ENCODE data around the gene FAM222B. TPM values are rescaled to one million over a fixed set of nuclear protein-coding genes. Genes with fewer than 3 reads are reported as not detected.

Gene FAM222B
- total and polyA plus RNA-seq, 2 of the 4 experiments (the other 2 are of a cell fraction), result 2.5 to 10.8 TPM

- peak overlapping the region; percentile 96 for H2AK9ac ChIP-seq (replicated peaks; ENCODE audit: low read depth, low read length, poor library complexity)
- ATAC-seq (ENCODE audit: low read depth), result peak; percentile 0; the same call in 1 of the 2 replicates
- in situ Hi-C loops (cut with MboI; ENCODE audit: low sequenced_read_pairs) (no loop called here), intact Hi-C loops (cut with micrococcal nuclease) (no loop called here), dilution Hi-C loops (cut with HindIII; ENCODE audit: low sequenced_read_pairs, unreplicated experiment) (no loop called here)
- H3K27me3 ChIP-seq (ENCODE audit: control insufficient read depth, insufficient read depth, low read length), result no peaks in the 10 kb centered on the region
- H2AK5ac ChIP-seq (ENCODE audit: low read depth, low read length), result peak overlapping the region; percentile 100
- H2BK15ac ChIP-seq (ENCODE audit: low read depth, low read length), result peak overlapping the region; percentile 99
- H2BK5ac ChIP-seq (ENCODE audit: low read depth, low read length, poor library complexity, severe bottlenecking), result peak overlapping the region; percentile 99
- peak overlapping the region; percentile 74 for H3K9ac ChIP-seq (ENCODE audit: low read depth, low read length)
- peaks cover 15% of the 10 kb centered on the region; the same call in 1 of the 2 replicates for H3K9me1 ChIP-seq (ENCODE audit: insufficient read depth, low read length)
- H3K36me3 ChIP-seq (ENCODE audit: control insufficient read depth, insufficient read depth, low read length), result peaks cover 45% of the 10 kb centered on the region
- H3K23ac ChIP-seq (ENCODE audit: low read depth, low read length), result peak overlapping the region; percentile 95
- H3K14ac ChIP-seq (replicated peaks; ENCODE audit: low read depth, low read length), result peak overlapping the region; percentile 89
- peak overlapping the region; percentile 80 for H3K4me3 ChIP-seq (ENCODE audit: insufficient read depth, low read depth, low read length)
- peak overlapping the region; percentile 96 for H4K91ac ChIP-seq (ENCODE audit: insufficient read depth, low read depth, low read length)
- H3K4me2 ChIP-seq (ENCODE audit: low read depth, low read length), result peak overlapping the region; percentile 92
- H3K4ac ChIP-seq (ENCODE audit: low read depth, low read length), result peak overlapping the region; percentile 99
- H3K56ac ChIP-seq (ENCODE audit: extremely low read depth, insufficient read depth, low read length), result peak overlapping the region; percentile 96
- WGBS, 2 experiments (ENCODE audit: extremely low coverage in 2 of 2, insufficient read length in 1 of 2), result 0% methylated on average over 4 of the region's 18 CpGs; no CpG with 5 or more reads in 1 of the 2 experiments
- H3K27ac ChIP-seq (ENCODE audit: insufficient read depth, low read length), result peak overlapping the region; percentile 98
- ChIA-PET CTCF (no interaction called here), POLR2A (ENCODE audit: unreplicated experiment) (interaction anchor here (1.5 kb wide), 1 partner anchor 8 kb away, joined by 6 read pairs; no protein-coding TSS in a partner anchor)
- peaks cover 13% of the 10 kb centered on the region for H3K4me1 ChIP-seq (ENCODE audit: control insufficient read depth, insufficient read depth, low read length)
- H4K5ac ChIP-seq (ENCODE audit: low read depth, low read length), result peak overlapping the region; percentile 97
- BruUV-seq (replicated peaks), result no TSS peak
- H4K8ac ChIP-seq (ENCODE audit: low read depth in 2 of 2, low read length in 2 of 2), result peak overlapping the region; percentile 92 to 94
- peaks cover 12 to 64% of the 10 kb centered on the region in 2 experiments; a peak in 3 of 4 replicates for H3K79me1 ChIP-seq (ENCODE audit: low read depth in 1 of 2, low read length in 2 of 2)
- H3K9me3 ChIP-seq (ENCODE audit: control insufficient read depth, insufficient read depth, low read length), result no peaks in the 10 kb centered on the region
- peak overlapping the region; percentile 96 for H2AFZ ChIP-seq (replicated peaks; ENCODE audit: low read length, poor library complexity)
- no peak for TF ChIP-seq MAFK (IDR thresholded peaks at IDR 0.05; ENCODE audit: low read depth, low read length)
- no peak for TF ChIP-seq USF2 (IDR thresholded peaks at IDR 0.05; ENCODE audit: low read depth, low read length)
- TF ChIP-seq FOS (IDR thresholded peaks at IDR 0.05; ENCODE audit: low read depth, low read length), result no peak
- TF ChIP-seq NFE2L2 (IDR thresholded peaks at IDR 0.05; ENCODE audit: low read depth, low read length), result no peak
- no peak for TF ChIP-seq BHLHE40 (IDR thresholded peaks at IDR 0.05; ENCODE audit: low read depth, low read length)
- no peak for TF ChIP-seq CHD1 (IDR thresholded peaks at IDR 0.05; ENCODE audit: low read depth, low read length)
- no peak for TF ChIP-seq RFX5 (IDR thresholded peaks at IDR 0.05; ENCODE audit: low read depth, low read length)
- no peak for TF ChIP-seq SMC3 (IDR thresholded peaks at IDR 0.05; ENCODE audit: low read depth, low read length)
- no peak for TF ChIP-seq ELK1 (IDR thresholded peaks at IDR 0.05; ENCODE audit: borderline replicate concordance, low read depth, low read length)
- no peak for TF ChIP-seq CTCF (conservative IDR thresholded peaks at IDR 0.05; ENCODE audit: low read depth, low read length)
- no peak for TF ChIP-seq RAD21 (IDR thresholded peaks at IDR 0.05; ENCODE audit: low read length)
- no peak for TF ChIP-seq MAZ (IDR thresholded peaks at IDR 0.05; ENCODE audit: borderline replicate concordance, low read depth, low read length)
- no peak for TF ChIP-seq RCOR1 (IDR thresholded peaks at IDR 0.05; ENCODE audit: insufficient replicate concordance, low read length)
- no peak for TF ChIP-seq CEBPB (IDR thresholded peaks at IDR 0.05; ENCODE audit: low read depth, low read length)
- DNase-seq, result no peak
- H3K18ac ChIP-seq (ENCODE audit: low read depth, low read length), result peak overlapping the region; percentile 98
- peaks cover 51% of the 10 kb centered on the region for H4K20me1 ChIP-seq (ENCODE audit: insufficient read depth, low read length)
- peak overlapping the region; percentile 96 for H2BK120ac ChIP-seq (ENCODE audit: low read depth, low read length)
- H2BK20ac ChIP-seq (ENCODE audit: low read depth, low read length), result peak overlapping the region; percentile 91
These were observed 124.1 kb downstream of the FAM222B start for GRCh38 chr17:28718333-28719020.

Measured in IMR-90 (cell line).